Astrocyte of the hippocampus (primary cell): ENCODE measurements around the gene POLR1A.
A peak's percentile ranks its signal among the peaks of the same experiment; 100 is the strongest.

Experiments
- DNase-seq: peaks from one replicate; pipeline ENCODE4 v3.0.0; 2011; ENCODE audit warnings: low read depth, low spot score

Gene POLR1A

DNA sequence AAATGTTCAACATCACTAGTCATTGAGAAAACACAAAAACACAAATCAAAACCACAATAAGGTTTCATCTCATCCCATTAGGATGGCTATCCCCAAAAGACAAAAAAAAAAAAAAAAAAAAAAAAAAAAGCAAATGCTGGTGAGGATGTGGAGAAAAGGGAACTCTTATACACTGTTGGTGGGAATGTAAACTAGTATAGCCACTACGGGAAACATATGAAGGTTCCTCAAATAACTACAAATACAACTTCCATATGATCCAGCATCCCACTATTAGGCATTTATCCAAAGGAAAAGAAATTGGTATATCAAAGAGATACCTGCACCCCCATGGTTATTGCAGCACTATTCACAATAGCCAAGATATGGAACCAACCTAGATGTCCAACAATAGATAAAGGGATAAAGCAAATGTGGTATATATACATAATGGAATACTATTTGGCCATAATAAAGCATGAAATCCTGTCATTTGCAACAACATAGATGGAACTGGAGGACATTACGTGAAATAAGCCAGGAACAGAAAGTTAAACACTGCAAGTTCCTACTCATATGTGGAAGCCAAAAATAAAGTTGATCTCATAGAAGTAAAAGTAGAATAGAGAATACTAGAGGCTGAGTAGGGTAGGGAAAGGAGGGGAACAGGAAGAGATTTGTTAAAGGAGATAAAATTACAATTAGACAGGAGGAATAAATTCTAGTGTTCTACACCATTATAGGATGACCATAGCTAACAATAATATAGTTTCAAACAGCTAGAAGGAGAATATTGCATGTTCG, 8.4 kb downstream of the POLR1A start:
- DNase-seq, result no peak

DNA sequence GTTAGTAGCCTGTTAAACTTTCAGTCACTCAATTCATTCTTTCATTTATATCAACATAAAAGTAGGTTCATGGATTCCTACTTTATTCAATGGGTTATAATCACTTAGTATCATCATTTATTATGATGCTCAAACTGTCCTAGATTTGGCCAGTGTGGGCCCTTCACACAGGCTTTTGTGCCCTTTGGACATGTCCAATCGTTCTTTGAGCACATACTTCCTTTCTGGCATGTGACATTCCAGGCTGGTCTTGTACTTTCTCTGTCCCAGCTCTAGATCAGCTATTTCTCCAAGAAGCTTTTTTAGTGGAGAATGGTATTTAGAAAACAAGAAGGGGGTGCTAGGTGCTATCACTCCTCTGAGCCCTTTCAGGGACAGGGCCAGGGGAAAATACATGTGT, 11.5 kb downstream of the POLR1A start:
- no peak for DNase-seq

DNA sequence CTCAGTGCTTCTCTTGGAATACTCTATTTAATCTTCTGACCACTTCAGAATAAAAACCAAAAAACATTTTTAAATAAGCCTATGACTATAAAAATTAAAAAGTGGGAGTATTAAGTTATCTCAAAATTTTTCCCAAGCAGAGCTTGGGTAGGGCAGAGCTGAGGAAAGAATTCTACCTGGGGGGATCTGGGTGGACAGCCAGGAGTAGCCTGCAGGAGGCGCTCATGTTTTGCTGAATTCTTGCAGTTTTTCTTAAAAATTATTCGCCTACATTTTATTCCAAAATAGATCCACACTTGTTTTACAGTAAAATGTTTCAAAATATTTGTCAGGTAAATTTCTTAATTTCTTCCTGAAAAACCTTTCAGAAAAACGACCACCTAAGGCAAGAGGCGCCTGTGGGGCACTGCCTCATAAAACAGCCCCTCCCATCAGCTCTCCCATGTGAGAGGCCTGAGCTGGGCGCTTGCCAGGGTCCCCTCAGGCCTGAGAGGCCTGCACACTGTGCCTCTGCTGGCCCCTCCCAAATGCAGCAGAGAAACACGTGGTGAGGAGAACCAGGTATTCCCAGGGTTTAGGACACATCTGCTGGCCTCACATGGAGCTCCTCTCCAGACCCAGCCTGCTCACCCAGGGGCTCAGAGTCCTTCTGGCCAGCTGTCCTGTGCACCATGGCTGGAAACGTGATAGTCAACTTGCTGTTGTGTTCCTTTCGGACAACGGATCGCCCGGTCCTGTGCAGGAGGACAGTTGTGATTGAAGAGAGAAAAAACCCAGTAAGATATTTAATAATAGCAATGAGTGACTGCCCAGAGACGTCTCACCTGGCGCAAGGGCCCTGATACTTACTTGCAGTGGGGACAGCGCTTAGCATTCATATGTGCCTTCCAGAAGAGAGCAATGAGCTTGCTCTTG, 17.5 kb downstream of the POLR1A start:
- no peak for DNase-seq

DNA sequence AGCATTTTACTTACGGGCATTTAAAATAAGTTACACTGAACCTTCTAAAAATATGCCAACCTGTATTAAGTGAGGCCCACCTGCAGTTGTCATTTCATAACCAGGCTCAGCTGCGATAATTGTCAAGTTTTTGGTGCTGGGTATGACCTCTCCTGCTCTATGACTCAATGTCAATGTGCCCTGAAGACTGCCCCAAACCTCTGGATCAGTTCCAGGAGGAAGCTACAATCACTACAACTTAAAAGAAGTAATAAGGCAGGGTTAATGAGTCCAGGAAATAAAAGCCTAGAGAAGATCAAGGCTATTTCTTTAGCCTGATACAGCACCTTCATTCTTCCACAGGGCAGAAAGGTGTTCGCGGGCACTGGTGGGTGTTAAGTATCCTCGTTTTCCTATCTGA, 22.9 kb downstream of the POLR1A start:
- DNase-seq, result no peak

DNA sequence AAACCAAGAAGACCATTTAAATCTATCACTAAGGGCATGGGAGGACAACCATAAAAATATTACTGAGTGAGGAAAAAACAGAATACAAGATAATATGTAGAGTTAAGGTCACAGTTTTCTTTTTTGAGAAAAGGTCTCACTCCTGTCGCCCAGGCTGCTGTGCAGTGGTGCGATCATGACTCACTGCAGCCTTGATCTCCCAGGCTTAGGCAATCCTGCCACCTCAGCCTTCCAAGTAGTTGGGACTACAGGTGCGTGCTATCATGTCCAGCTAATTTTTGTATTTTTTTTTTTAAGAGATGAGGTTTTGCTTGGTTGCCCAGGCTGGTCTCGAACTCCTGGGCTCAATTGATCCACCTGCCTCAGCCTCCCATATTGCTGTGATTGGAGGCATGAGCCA, 24.0 kb downstream of the POLR1A start:
- no peak for DNase-seq

DNA sequence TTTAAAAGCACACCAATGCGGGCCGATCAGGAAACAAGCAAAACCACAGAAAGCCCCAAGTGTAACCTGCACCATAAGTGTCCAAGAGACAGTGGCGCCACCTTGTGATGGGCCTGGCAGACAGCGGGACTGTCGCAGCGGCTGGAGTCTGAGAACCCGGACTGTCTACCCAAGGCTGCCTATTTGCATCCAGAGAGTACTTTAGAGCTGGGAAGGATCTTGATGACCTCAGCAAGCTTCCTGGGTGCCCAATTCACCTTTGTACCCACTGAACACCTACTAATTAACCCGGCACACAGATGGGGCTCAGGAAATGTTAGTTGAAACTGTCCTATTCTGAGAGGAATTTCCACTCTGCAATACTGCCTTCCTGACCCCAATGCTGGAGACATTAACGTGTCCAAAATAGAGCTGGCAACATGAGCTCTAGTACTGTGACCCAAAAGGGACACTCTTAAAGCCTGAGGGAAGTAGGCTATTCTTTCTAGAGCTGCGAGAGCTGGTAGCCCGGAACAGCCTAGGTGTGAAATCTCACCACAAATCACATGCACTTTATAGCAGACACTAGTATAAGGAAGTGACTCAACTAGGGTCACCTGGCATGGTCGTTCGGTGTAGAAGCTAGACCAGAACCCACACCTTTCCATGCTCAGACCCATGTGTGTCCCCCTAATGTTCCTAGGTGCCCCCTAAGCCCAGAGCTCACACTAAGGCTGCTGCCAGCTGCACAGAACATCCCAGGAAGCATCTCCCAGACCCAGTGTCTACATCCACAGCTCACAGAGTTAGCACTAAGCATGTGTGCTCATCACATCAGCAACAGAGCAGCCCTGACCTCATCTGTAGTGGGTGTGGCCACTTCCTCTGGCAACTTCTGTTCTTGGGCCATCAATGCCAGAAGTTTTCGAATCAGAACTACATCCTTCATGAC, 25.4 kb downstream of the POLR1A start:
- DNase-seq, result peak; percentile 78

DNA sequence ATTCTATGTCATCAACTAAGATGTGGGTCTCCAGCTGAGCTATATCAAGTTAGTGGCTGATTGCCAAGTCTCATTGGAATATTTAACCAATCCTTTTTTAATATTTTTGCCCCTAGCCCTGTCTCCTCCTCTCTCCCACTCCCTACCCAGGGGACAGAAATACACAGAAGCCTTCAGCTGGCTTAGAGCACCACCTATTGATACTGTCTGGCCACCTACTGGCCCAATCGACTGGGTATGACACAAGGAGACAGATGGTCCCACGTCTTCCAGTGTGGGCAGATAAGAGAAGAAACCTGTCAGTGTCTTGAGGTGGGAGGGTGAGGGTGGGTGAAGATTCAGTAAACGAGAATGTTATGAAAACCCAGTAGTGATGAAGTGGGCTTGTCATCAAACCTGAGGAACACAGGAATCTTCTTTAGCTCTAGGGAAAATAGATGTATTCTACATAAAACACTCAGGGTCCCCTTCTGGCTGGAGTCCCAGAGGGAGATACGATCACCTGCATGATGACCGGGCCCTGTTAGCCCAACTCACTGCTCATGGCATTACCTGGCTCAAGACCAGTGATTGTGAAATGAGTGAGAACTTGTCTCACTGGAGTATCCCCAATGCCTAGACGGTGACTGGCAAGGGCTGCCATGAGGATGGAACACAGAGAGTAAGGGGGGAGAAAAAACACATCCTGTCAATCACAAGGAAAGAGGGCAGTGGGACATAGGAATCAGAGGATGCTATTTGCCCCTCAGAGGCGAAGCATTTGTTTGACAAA, 26.7 kb downstream of the POLR1A start:
- peak; percentile 70 for DNase-seq

DNA sequence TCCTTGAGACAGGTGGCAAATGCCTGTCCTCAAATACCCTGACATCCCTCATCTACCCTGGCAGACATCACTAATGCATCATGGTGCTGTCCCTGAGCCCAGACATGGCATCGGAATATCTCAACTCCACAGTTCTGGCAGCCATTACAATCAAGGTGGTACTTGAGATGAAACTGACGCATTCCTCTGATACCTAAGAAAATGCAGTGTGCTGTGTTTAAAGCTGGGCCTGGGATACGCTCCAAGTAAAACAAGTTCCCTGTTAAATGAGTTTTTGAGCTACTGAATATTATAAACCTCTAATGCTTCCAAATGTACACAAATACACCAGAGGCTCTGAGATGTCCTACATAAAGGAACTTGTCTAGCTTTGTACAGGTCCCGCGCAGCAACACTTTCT, 29.8 kb downstream of the POLR1A start:
- DNase-seq, result peak; percentile 50

DNA sequence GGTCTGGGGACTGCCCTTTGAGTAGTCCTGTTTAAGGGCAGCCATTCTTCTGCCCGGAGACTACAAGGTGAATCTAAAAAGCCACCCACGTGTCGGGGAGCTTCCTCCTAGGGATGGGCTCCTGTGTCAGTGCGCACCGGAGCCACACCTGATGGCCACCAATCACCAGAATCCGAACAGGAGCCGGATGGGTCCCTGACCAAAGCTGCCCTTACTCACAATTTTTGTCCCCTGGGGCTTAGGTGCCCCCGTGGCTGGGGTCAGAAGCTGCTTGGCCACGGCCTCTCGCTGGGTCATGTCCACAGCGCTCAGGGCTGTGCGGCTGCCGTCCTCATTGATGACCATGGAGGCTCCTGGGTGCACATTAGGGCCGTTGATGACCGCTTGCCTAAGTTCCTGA, 30.9 kb downstream of the POLR1A start:
- DNase-seq, result no peak

DNA sequence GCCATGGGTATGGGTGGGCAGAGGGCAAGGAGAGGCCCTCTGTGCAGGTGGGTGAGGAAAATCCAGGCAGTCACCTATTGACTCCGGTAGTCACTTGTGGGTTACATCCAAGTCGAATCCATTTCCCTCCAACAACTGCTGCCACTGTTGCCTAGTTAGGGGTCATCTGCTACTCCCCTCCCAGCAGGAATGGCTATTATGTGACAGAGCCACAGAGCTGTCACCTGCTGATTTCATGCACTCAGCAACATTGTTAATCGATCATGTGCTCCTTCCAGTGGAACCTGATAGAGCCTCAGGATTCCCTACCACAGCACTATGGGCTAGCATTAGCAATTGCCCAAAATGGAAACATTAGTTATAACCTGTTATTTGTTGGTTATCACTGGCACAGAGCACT, 31.4 kb downstream of the POLR1A start:
- no peak for DNase-seq

DNA sequence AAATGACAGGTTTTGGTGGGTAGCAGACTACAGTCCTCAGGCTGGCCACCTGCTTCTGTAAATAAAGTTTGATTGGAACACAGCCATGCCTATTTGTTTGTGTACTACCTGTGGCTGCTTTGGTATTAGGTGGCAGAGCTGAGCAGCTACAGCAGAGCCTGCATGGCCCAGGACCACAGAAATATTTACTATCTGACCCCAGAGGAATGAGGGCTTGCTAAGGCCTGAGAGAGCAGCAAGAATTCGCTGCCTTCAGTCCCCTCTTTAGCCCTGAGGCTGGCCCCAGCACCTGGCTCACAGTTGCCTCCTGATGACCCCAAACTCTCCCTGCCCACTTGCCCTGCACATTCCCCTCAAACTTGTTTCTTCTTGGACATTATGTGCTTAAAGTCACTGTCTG, 32.5 kb downstream of the POLR1A start:
- no peak for DNase-seq

DNA sequence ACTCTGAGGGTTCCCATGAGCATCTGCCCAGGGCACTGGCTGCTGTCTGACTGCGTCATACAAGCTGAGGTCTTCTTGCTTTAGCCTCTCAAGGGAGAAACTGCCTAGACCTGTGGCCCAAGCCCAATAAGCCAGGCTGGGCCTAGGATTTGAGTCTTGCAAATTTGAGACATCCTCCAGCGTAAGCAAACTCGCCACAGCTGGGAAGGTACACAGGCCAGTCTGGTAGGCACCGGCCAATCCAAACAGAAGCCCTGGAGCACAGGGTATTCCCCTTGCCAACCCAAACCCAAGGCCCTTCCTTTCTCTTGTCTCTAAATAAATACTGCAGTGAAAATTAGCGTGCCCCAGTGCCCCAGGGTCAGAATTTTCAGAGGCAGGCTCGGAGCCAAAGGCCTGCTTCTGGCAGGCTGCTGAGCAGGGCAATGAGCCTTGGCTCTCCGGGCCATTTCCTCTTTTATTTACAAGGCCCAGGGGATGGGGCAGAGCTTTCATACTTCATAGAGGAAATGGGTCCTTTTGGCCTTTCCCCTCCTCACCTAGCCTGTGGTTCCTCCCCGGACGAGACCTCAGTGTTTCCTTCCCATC, 33.3 kb downstream of the POLR1A start:
- DNase-seq, result peak; percentile 63

DNA sequence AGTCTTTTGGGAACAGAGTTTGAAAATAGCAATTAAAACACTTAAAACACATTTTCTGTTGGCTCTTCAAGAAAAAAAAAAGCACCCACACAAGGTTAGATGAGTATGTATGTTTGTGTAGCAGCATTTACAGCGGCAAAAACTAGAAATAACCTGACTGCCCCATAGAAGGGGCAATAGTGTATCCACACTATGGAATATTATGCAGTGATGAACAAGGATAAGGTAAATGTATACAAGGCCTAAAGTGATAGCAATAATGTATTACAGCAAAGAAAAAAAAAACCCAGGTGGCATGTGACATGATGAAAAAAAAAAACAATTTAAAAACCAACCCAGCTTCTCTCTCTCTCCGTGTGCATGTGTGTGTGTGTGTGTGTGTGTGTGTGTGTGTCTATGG, 34.8 kb downstream of the POLR1A start:
- DNase-seq, result no peak

DNA sequence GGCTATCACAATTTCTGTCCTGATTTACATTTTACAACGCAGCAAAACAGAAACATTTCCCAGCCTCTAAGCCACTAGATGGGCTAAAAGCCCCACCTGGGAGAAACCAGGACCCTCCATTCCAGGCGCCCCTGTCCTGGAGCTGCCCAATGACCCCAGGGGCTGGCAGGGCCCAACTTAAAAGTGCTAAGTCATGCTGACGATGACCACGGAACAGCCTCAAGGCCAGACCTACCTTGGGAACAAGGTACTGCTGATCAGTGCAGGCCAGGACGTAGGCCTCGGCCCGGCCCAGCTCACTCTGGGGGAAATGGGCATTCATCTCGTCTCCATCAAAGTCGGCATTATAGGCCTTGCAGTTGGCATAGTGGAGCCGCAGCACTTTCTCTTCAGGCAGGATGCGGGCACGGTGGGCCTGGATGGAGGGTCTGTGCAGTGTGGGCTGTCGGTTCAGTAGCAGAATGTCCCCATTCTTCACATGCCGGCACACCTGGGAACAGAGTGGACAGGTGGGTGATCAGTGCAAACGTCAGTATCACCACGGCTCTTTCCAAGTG, 35.8 kb downstream of the POLR1A start:
- DNase-seq, result no peak

DNA sequence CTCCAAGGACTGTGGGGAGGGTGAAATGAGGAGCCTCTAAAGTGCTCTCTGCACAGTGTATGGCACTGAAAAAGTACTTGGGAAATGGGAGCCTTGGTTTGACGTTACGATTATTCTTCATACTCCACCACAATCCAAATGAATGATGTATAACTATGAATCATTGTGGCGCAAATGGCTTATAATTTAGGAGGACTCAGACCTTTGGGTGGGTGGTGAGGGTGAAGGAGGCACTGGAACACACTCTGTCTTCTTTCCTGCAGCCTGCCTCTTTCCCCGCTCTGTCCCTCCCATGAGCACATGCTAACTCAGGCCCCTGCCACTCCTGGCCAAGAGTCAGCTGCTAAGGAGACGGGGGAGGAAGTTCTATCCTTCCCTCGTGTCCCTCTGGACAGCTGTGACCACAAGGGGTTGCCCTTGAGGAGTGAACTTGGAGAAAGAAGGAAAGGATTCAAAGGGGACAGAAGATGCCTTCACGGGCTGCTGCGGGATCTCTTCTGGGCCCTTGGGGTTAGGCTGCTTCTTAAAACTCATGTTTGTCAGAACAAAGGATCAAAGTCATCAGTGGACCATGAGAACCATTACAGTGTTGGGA, 36.5 kb downstream of the POLR1A start:
- no peak for DNase-seq

DNA sequence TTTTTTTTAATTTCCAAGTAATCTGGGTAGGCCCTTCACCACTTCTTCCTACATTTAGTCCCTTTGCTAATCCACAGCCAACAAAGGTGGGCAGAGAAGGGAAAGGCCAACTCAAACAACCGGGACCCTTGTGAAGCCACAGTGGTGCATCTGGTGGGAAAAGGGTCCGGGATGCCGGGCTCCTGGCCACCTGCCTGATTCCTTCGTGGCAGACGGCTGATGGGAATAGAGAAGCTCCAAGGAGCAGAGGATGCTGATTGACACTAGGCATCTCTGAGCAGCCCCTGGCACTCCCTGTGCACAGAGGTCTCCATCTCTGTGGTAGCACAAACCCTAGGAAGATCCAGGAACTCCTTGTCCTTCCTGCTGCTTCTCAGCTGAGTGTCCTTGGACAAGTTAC, 37.0 kb downstream of the POLR1A start:
- no peak for DNase-seq

DNA sequence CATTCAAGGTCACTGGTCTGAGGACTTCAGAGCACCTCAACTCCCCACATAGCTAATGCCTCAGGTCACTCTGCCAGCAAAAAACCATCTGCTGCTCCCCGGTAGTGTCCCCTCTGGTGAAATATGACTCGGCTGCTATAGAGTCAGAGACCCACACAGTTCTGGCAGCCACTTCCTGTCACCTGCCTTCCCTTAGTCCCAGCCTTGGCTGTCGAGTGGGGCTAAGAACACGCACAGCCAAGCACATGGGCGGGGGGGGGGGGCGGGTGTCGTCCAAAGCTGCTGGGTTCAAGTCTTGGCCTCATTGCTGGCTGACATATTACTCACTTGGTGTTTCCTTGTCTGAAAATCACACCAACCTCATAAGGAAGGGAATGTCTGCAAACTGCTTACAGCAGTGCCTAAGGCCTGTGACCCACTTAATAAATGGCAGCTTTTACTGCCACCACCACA, 37.5 kb downstream of the POLR1A start:
- DNase-seq, result peak; percentile 32

DNA sequence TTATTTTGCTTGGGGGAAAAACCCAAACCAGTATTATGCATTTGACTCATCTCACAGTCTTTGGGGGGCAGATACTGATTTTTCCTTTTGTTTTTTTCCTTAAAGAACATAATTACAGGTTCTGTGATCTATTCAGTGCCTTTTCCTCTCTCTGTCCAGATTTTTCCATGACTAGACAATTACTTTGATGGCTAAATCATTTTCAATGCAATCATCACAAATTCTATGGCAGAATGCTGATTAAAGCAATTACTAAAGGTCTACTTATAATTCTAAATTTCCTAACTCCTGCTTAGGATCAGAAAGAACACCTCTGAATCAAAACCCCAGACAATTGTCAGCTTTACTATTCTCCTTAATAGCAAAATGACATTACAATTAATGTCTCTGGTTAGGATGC, 38.8 kb downstream of the POLR1A start:
- no peak for DNase-seq

DNA sequence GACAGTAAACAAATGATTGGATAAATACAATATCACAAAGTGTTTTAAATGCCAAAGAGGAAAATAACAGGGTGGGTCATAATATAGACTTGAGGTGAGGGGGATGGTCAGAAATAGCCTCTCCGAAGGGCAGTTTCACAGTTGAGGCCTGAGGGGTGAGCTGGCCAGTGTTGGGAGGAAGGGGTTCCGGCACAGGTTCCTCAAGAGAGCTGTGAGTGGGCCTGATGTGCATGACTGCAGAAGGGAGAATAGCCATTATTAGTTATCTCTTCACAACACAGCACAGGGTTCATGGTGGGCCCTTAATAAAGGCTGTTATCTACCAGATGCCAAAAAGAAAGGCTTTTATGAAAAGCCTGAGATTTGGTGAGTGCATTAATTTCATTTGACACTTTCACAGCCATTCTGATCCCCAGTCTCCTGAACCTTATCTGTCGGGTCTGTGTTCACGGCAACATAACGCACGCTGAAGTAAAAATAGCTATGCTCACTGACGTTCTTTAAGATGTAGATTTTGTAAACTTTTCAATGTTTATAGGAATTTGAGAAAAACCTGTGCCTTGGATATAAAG, 39.6 kb downstream of the POLR1A start:
- DNase-seq, result no peak

DNA sequence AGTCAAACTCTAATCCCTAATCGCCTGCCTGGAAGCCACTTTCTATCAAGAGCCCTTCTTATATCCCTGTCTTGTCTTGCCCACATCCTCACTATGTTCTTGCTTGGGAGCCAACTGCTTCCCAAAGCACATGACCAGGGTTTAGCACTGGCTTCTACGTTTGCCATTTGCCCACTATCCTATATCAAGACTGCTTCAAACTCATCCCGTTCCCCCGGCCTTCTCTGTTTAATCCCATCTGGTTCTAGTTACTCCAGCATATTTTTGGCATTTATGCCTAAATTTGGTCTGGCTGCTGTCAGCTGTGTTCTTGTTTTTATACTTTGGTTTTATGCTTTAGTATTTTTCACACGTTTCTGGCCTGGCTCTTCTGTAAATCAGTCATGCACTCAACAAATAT, 40.2 kb downstream of the POLR1A start:
- DNase-seq, result no peak
